Activated T-cell treated with anti-CD3 and anti-CD28 coated beads for 48 hours (primary cell): Measurements from ENCODE around the gene EID1.
"Not testable (repeated sequence)": the region's sequence is repeated elsewhere in the genome, so short reads cannot be mapped to it uniquely, and the experiment has no call there.

Source experiments
- DNase-seq: peaks from one replicate; pipeline ENCODE4 v3.0.0-alpha.2; 2020; ENCODE audit warnings: low read depth

Gene EID1

GRCh38 chr15:48869966-48870365, 8.0 kb upstream of the EID1 start:
- no peak for DNase-seq

GRCh38 chr15:48871542-48871941, 6.4 kb upstream of the EID1 start:
- DNase-seq = no peak

- no peak for DNase-seq
These were observed 5.3 kb upstream of the EID1 start for GRCh38 chr15:48872632-48873031.

- DNase-seq = no peak
These were observed 2.5 kb upstream of the EID1 start for GRCh38 chr15:48875241-48875960.

GRCh38 chr15:48876057-48876456, 1.9 kb upstream of the EID1 start:
- no peak for DNase-seq

- DNase-seq = no peak
These were observed 2.2 kb downstream of the EID1 start for GRCh38 chr15:48880070-48880634.

- no peak for DNase-seq
These were observed 5.8 kb downstream of the EID1 start for GRCh38 chr15:48883699-48884098.

GRCh38 chr15:48887144-48887543, 9.2 kb downstream of the EID1 start:
- DNase-seq = no peak

- peak; percentile 40 for DNase-seq
These were observed 10.3 kb downstream of the EID1 start for GRCh38 chr15:48888191-48888590.

- DNase-seq = no peak
These were observed 10.9 kb downstream of the EID1 start for GRCh38 chr15:48888836-48889235.

- DNase-seq = no peak
These were observed 12.0 kb downstream of the EID1 start for GRCh38 chr15:48889925-48890324.

- DNase-seq = no peak
These were observed 12.5 kb downstream of the EID1 start for GRCh38 chr15:48890375-48890972.

GRCh38 chr15:48891232-48891765, 13.4 kb downstream of the EID1 start:
- DNase-seq = no peak

GRCh38 chr15:48893311-48893710, 15.4 kb downstream of the EID1 start:
- DNase-seq = no peak

GRCh38 chr15:48896869-48897814, 19.2 kb downstream of the EID1 start:
- no peak for DNase-seq

GRCh38 chr15:48898032-48898431, 20.1 kb downstream of the EID1 start:
- no peak for DNase-seq

GRCh38 chr15:48898446-48898845, 20.5 kb downstream of the EID1 start:
- no peak for DNase-seq

- no peak for DNase-seq
These were observed 21.9 kb downstream of the EID1 start for GRCh38 chr15:48899793-48900192.

GRCh38 chr15:48904758-48905157, 26.8 kb downstream of the EID1 start:
- no peak for DNase-seq

GRCh38 chr15:48905216-48905615, 27.3 kb downstream of the EID1 start:
- no peak for DNase-seq

GRCh38 chr15:48905847-48906246, 27.9 kb downstream of the EID1 start:
- no peak for DNase-seq

- DNase-seq = not testable (repeated sequence)
These were observed 31.4 kb downstream of the EID1 start for GRCh38 chr15:48909313-48909712.
